Parathyroid adenoma (tissue), 2 donors: Measurements from ENCODE around the gene FBXL17.

Experiments
- H2AFZ ChIP-seq: fragments of 300-600 bp; sonication (generic); one replicate; pipeline ENCODE4 v1.7.0; 2017; ENCODE audit warnings: antibody characterized with exemption, mild to moderate bottlenecking
- H3K27ac ChIP-seq: fragments of 300-600 bp; sonication (generic); one replicate; pipeline ENCODE4 v1.7.0; 2017
- H3K27me3 ChIP-seq: fragments of 300-600 bp; sonication (generic); one replicate; pipeline ENCODE4 v1.7.0; 2017; ENCODE audit warnings: low read length; ENCODE audit not compliant: control insufficient read depth, insufficient read depth
- H3K36me3 ChIP-seq: fragments of 300-600 bp; sonication (generic); one replicate; pipeline ENCODE4 v1.7.0; 2017; ENCODE audit warnings: low read length; ENCODE audit not compliant: control insufficient read depth, insufficient read depth
- H3K4me1 ChIP-seq: fragments of 300-600 bp; sonication (generic); one replicate; pipeline ENCODE4 v1.7.0; 2017; ENCODE audit warnings: control low read depth
- H3K4me2 ChIP-seq: fragments of 300-600 bp; sonication (generic); one replicate; pipeline ENCODE4 v1.7.0; 2017; ENCODE audit warnings: low read length
- H3K4me3 ChIP-seq: fragments of 300-600 bp; sonication (generic); one replicate; pipeline ENCODE4 v1.7.0; 2017; ENCODE audit warnings: low read depth, low read length
- H3K79me2 ChIP-seq: fragments of 300-600 bp; sonication (generic); one replicate; pipeline ENCODE4 v1.7.0; 2017; ENCODE audit warnings: control low read depth
- H3K9ac ChIP-seq: fragments of 300-600 bp; sonication (generic); one replicate; pipeline ENCODE4 v1.7.0; 2017; ENCODE audit warnings: mild to moderate bottlenecking
- H3K9me3 ChIP-seq: fragments of 300-600 bp; sonication (generic); one replicate; pipeline ENCODE4 v1.7.0; 2017; ENCODE audit warnings: low read length; ENCODE audit not compliant: control insufficient read depth
- TF ChIP-seq, protein P1 (sequence below): fragments of 300-600 bp; sonication (generic); IDR thresholded peaks from one replicate; pipeline ENCODE4 v1.7.0; 2017; ENCODE audit warnings: antibody characterized with exemption, mild to moderate bottlenecking
- donor health status: primary hyperparathyroidism.

The FBXL17 gene

GRCh38 chr5:108141676-108142075, 240.2 kb downstream of the FBXL17 start:
- no peaks in the 10 kb centered on the region for H3K27me3 ChIP-seq
- H3K79me2 ChIP-seq = no peaks in the 10 kb centered on the region
- H3K36me3 ChIP-seq = no peaks in the 10 kb centered on the region
- H3K9me3 ChIP-seq = no peaks in the 10 kb centered on the region
- no peak overlapping the region for H3K4me2 ChIP-seq
- no peak overlapping the region for H3K27ac ChIP-seq
- H3K4me3 ChIP-seq = no peak overlapping the region
- H2AFZ ChIP-seq = no peak overlapping the region
- TF ChIP-seq, protein P1, sequence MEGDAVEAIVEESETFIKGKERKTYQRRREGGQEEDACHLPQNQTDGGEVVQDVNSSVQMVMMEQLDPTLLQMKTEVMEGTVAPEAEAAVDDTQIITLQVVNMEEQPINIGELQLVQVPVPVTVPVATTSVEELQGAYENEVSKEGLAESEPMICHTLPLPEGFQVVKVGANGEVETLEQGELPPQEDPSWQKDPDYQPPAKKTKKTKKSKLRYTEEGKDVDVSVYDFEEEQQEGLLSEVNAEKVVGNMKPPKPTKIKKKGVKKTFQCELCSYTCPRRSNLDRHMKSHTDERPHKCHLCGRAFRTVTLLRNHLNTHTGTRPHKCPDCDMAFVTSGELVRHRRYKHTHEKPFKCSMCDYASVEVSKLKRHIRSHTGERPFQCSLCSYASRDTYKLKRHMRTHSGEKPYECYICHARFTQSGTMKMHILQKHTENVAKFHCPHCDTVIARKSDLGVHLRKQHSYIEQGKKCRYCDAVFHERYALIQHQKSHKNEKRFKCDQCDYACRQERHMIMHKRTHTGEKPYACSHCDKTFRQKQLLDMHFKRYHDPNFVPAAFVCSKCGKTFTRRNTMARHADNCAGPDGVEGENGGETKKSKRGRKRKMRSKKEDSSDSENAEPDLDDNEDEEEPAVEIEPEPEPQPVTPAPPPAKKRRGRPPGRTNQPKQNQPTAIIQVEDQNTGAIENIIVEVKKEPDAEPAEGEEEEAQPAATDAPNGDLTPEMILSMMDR = no peak
- peaks cover 3% of the 10 kb centered on the region for H3K4me1 ChIP-seq
- H3K9ac ChIP-seq = no peak overlapping the region

GRCh38 chr5:108136493-108136892, 245.4 kb downstream of the FBXL17 start:
- no peak overlapping the region for H3K27ac ChIP-seq
- no peaks in the 10 kb centered on the region for H3K9me3 ChIP-seq
- TF ChIP-seq, protein P1 = no peak
- H3K4me1 ChIP-seq = peaks cover 3% of the 10 kb centered on the region
- no peak overlapping the region for H3K9ac ChIP-seq
- no peaks in the 10 kb centered on the region for H3K36me3 ChIP-seq
- no peaks in the 10 kb centered on the region for H3K79me2 ChIP-seq
- H3K27me3 ChIP-seq = no peaks in the 10 kb centered on the region
- H3K4me3 ChIP-seq = no peak overlapping the region
- H2AFZ ChIP-seq = no peak overlapping the region
- H3K4me2 ChIP-seq = no peak overlapping the region

DNA sequence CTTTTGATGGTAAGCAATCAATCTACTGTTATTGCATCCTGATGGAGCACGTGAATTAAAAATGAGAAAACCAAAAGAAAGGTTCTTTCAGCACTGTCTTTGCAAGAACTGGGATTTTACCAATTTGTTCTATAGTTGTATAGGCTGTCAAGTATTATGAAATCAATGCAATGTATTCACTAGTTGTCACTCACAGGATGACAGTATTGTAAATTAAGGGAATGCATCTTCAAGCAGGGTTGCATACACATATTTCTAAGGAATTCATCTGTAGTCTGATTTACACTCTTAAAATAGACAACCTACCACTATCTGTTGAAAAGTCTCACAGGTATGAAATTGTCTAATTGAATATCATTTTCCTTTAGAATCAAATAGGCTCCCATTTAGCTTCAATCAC, 252.8 kb downstream of the FBXL17 start:
- Histone ChIP-seq H3K27me3 (no peaks in the 10 kb centered on the region), H3K9ac (no peak overlapping the region), H3K9me3 (no peaks in the 10 kb centered on the region), H3K4me3 (no peak overlapping the region), H3K36me3 (no peaks in the 10 kb centered on the region), H3K4me1 (peaks cover 11% of the 10 kb centered on the region), H3K79me2 (no peaks in the 10 kb centered on the region), H3K27ac (no peak overlapping the region), H3K4me2 (no peak overlapping the region), H2AFZ (no peak overlapping the region)
- TF ChIP-seq, protein P1 = no peak

DNA sequence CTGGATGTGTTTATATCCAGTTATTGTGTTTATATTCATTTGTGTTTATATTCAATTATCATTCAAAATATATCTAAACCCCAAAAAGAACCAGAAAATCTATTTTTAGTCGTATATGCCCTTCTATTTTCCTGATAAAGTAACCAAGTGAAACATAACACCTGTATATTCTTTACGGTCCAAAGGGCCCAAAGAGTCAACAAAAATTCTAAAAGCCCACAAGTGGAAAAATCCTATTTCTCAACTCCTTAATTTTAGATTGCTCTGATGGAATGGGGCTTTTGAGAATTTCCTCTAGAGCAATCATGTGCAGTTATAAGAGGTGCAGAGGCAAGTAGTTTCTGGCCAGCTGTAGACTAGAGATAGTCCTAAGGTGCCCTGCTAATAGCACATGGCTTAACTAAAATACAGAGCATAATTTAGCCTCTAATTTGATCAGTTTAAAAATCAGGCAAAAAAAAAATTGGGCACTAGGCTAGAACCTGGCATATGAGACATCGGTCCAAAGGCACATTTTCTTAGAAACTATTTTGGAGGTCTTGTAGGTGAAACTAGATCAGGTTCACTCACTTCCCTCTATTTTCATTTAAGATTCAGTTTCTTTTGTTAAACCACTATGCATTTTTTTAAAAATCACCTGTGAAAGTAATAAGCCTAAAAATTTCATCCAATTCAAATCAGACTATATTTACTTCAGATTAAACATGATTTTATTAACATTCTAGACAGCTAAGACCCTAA, 256.0 kb downstream of the FBXL17 start:
- Histone ChIP-seq H2AFZ (no peak overlapping the region), H3K27me3 (no peaks in the 10 kb centered on the region), H3K4me1 (peaks cover 11% of the 10 kb centered on the region), H3K36me3 (no peaks in the 10 kb centered on the region), H3K27ac (no peak overlapping the region), H3K4me3 (no peak overlapping the region), H3K79me2 (no peaks in the 10 kb centered on the region), H3K4me2 (peak overlapping the region; percentile 48), H3K9me3 (no peaks in the 10 kb centered on the region), H3K9ac (no peak overlapping the region)
- TF ChIP-seq, protein P1 = no peak

- H3K9me3 ChIP-seq = no peaks in the 10 kb centered on the region
- no peak overlapping the region for H3K4me2 ChIP-seq
- no peak overlapping the region for H3K4me3 ChIP-seq
- H3K27me3 ChIP-seq = no peaks in the 10 kb centered on the region
- no peaks in the 10 kb centered on the region for H3K79me2 ChIP-seq
- H3K4me1 ChIP-seq = peaks cover 11% of the 10 kb centered on the region
- TF ChIP-seq, protein P1 = no peak
- H3K36me3 ChIP-seq = no peaks in the 10 kb centered on the region
- no peak overlapping the region for H3K9ac ChIP-seq
- H3K27ac ChIP-seq = no peak overlapping the region
- no peak overlapping the region for H2AFZ ChIP-seq
These were observed 257.3 kb downstream of the FBXL17 start for GRCh38 chr5:108124596-108124995.
